HG02852 (cell line): ENCODE measurements around the gene MAEA.

Experiments
- ATAC-seq: cut with Tn5 transposase; IDR thresholded peaks from one replicate; pipeline ENCODE4 v1.9.1; 2021; ENCODE audit warnings: mild to moderate bottlenecking, moderate library complexity; ENCODE audit not compliant: unreplicated experiment

The MAEA gene

DNA sequence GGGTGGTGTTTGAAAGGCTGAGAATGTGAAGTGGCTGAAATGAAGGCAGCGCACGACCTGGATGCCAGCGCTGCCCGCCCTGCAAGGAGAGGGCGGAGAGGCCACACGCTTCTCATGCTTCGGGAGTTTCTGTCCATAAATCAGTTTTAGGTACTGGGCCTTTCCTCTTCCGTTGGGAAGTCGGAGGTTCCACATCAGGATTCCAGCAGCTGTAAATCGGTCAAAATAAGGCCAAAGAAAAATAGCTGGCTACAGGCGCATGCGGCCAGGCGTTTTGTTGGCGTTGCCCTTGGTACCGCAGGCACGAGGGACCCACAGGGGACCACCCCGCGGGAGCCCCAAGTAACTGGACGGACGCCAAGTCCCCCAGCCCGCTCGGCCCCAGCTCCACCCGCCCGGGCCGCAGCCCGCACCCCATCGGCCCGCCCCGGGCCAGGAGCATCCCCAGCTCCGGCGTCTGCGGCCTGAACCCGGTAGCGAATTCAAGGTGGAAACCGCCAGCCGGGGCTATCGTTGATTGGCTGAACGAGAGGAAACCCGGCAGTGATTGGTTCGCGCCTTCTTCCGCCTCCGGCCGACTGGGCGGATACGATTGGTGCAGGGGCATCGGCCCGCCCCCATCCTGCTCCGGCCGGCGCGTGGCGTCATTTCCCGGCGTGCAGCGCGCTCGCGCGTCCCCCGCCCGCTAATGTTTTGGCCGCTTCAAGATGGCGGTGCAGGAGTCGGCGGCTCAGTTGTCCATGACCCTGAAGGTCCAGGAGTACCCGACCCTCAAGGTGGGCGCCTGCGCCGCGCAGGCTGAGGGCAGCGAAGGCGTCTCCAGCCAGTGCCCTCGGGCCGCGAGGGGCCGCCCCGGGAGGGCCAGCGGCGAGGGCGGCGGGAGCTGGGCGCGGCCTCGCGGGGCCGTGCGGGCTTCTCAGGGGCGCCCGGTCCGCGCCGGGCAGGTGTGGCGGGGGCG, at the start of gene MAEA:
MAEA (plus strand) TSS at position 685 of the 958 bp plus-strand sequence; CDS start at position 708, 23 bp downstream.
- ATAC-seq = peak; percentile 93

DNA sequence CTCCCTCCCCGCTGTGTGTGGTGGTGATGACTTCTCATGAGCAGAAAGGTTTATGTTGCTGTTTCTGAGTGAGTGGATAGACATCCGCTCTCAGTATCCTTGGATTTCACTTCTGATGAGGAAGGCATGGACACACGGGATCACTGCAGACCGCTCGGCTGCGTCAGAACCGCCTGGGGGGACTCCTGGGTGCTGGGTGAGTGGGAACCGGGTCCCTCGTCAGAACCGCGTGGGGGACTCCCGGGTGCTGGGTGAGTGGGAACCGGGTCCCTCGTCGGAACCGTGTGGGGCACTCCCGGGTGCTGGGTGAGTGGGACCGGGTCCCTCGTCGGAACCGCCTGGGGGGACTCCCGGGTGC, 49.8 kb upstream of the MAEA start:
- ATAC-seq = no peak

DNA sequence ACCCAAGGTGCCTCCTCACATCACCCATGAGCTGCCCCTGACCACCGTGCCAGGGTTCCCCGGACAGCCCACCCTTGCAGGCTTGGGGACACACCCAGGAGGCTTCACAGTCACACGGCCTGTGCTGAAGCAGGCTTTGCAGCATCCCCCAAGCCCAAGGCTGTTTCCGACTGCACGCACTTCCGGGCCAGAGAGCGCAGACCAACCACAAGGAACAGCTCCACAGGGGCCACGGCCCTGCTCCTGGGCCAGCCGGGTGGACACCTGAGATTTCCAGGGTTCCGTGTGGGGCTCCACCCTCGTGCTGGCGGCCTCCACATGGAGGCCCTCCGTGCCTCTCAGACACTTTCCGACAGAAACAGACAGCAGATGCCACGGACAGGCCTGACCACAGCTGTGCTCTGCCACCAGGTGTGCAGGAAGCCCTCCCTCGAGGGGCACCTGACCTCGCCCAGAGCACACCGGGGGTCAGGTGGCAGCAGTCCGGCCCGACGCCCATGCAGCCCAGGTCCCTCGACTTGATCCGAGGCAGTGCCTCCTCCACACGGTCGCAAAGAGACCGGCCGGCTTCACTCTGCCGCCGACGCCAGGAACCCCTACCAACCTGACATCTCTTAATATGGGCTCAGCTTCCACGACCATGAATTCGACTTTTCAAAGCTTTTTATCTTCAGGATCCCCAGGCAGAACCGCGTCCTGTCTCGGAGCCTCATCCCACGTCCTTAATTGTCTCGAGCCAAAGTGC, 48.8 kb upstream of the MAEA start:
- no peak for ATAC-seq

DNA sequence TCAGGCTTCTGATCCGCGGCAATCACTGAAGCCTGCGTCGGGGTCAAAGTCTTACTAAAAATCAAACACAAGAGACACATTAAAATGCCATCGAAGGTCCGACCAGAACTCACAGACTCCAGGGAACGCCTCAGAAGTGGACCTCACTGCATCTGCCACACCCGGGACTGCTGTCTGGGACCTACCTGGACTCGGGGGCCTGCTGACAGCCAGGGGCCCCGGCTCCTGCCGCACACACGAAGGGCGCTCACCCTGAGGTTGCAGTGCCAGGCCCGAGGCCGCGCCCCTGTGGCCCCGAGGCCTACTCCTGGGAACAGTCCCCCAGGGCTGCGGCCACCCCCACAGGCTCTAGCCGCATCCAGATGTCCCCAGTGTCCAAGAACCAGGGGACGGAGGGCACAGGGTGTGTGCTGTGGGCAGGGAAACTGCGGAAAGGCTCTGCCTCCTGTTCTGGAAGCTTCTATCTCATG, 48.2 kb upstream of the MAEA start:
- ATAC-seq = no peak

DNA sequence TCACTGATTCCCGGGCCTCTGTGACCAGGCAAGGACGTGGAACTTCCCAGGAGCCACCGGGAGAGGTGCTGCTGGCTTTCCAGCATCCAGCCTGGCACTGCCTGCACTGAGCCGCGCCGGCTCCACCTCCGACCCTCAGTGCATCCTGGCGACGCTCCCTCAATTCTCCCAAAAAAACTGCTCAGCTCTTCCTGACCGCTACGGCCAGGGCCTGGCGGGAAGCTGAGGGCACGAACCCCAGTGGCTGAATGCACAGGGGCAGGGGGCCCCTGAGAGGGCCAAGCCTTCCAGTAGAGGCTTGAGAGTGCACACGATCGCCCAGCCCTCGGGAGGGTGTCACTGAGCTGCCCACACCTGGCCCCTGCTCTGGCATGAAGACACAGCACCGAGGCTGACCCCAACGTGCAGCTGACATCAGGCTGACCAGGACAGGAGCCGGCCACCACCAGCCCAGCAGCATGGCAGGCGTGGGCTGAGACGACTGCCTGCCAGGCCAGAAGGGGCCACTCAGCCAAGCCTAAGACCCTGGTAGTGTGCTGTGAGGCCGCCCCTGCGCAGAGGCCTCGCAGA, 47.7 kb upstream of the MAEA start:
- no peak for ATAC-seq

DNA sequence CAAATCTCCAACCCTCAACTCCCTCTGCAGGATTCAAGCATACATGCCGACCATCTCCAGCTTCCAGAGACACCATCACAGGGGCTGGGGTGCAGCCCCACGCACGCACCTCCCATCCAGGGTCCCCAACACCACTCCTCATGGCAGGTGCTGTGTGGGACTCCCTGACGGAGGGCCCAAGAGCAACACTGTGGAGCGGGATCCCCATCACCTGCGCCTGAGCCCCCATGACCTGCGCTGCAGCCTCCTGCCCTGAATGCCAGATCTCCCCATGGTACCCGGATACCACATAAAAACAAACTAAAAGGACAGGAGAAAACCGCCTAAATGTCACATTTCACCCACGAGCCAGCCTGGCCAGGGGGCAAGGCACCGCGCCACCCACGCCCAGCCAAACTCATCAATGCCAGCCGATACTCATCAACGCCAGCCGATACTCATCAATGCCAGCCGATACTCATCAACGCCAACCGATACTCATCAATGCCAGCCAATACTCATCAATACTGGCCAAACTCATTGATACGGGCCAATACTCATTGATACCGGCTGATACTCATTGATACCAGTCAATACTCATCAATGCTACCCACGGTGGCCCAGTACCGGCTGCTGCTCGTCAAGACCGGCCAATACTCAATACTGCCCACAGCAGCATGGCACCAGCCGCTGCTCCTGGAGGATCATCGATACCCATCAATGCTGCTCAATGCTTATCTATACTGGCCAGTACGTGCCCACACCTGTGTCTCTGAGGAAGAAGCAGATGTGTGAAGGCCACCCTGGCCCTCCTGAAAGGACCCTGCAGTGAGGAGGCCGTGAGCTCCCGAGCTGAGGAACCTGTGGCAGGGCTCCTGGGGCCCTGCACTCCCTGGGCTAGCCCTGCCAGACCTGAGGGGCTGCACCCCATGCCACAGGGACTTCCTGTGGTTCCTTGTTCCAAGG, 46.9 kb upstream of the MAEA start:
- ATAC-seq = no peak

DNA sequence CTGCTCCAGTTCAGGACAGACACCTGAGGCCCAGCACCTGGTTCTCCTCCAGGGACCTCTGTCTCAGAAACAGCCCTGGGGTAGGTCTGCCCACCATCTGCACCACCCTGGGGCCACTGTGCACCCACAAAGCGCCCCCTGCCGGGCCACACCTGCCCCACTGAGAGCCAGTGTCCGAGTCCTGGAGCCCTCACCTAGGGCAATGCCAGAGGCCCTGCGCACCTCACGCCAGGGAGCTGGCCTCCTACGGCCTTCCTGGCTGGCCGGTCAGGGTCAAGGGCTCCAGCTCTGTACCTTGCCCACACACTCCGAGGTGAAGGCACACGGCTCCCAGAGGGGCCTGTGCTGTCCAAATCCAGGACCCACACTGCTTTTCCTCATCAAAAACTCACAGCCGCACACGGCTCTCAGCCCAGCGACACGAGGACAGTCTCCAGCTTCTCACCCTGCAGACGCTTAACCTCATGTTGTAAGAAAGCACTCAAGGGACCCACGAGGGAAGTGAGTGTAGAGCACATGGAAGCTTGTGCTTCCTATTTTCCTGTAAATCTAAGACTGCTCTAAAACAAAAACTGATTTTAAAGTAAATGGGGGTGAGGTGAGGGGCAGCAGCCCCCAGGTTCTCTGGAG, 46.1 kb upstream of the MAEA start:
- ATAC-seq = no peak

DNA sequence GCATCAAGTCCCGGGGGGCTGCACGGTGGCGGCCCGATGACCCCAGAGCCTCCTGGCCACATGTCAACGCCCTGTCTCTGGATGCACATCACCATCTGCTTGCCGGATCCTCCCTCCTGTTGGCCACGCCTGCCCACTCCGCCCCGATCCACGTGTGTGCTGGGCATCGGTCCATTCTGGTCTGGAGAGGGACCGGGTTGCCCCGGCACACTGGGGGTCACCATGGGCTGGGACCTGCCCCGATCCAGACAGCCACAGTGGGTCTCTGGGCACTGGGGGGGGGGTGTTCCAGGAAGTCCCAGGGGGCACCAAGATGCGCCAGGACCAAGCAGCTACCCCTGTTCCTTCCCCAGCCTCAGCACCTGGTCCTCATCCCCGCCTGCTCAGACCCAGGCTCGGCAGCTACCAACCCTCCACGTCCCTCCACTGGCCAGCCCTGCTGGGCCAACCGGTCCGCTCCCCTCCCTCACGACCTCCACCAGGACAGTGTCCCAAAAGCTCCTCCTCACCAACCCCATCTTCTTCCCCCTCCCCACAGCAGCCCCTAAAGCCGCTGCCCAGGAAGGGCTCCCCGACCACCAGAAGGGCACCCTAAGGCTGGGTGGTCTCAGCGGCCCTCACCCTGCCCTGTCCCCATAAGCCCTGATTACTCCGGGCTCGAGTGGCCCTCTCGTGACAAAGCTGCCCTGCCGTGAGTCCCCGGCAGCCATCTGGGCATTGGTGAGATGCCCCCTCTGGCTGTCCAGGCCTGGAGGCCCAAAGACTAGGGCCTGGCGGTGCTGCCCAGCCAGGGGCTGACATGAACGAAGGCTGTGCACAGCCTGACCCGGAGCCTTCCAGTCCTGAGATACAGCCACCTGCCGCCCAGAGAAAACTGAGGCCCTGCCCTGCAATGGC, 45.4 kb upstream of the MAEA start:
- ATAC-seq = no peak

DNA sequence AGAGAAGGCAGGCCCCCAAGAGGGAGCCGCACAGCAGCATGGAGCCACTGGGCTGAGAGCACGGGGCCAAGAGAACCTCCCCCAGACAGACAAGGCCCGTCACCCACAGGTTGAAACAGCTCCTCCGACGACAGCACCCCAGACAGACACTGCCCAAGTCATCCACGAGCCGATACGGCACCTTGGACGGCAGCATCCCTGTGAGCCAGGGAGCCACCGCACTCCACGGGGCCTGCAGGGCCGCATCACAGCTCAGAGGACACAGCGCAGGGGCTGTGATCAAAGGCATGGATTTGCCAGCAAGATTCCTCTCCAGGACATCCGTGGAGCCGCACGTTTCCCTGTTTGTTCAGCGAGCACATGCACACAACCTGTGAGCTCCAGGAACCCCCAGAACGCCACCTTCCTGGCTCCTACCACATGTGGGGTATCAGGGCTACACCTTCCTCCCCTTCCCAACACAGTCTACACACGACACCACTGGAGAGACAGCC, 44.7 kb upstream of the MAEA start:
- ATAC-seq = no peak

DNA sequence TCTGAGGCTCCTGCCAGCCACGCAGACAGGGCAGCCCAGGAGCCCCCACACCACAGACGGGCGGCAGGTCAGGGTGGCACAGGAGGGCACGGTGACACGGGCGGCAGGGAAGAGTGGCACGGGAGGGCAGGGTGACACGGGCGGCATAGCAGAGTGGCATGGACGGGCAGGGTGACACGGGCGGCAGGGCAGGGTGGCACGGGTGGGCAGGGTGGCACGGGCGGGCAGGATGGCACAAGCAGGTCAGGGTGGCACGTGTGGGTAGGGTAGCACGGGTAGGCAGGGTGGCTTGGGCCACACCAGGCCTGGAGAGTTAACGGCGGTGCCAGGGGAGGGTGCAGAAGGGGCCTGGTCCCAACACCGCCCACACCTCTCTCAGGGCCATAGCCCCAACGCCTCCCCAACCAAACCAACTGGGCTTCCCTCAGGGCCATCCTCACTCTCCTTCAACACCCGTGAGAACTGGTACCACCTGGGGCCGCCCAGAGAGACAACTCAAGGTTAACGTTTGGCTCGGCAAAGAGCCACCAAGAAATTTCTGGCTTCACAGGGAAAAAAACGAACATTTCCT, 44.1 kb upstream of the MAEA start:
- ATAC-seq = no peak

DNA sequence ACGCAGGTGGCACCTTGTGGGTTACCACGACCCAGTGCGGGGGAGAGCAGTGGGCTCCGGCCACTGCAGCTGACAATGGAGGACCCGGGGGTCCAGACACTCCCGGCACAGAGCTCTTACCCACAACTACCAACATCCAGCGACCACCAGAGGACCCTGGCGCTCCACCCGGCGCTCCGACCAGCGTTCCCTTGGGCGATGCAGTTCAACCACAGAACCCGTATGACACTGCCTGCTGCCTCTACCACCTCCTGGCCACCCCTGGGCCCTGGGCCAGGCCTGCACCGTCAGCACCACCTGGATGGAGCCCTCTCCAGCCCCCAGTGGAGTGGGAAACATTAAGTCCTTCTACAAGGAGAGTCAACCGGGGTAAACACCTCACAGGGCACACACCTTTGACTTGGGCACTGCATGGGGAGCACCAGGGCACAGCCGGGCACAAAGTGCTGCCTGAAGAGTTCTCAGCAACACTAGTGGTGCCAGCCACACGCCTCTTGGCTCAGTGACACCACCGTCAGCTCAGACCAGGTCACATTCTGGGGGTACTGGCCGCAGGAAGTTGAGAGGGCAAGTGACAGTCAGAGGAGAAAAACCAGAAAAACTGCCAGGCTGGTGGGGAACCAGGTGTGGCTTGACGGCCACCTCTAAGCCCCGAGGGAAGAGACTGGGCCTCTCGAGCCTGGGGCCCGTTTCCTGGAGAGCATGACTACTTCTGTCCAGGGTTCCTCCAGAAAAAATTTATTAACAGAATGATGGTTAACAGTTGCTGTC, 43.4 kb upstream of the MAEA start:
- no peak for ATAC-seq

DNA sequence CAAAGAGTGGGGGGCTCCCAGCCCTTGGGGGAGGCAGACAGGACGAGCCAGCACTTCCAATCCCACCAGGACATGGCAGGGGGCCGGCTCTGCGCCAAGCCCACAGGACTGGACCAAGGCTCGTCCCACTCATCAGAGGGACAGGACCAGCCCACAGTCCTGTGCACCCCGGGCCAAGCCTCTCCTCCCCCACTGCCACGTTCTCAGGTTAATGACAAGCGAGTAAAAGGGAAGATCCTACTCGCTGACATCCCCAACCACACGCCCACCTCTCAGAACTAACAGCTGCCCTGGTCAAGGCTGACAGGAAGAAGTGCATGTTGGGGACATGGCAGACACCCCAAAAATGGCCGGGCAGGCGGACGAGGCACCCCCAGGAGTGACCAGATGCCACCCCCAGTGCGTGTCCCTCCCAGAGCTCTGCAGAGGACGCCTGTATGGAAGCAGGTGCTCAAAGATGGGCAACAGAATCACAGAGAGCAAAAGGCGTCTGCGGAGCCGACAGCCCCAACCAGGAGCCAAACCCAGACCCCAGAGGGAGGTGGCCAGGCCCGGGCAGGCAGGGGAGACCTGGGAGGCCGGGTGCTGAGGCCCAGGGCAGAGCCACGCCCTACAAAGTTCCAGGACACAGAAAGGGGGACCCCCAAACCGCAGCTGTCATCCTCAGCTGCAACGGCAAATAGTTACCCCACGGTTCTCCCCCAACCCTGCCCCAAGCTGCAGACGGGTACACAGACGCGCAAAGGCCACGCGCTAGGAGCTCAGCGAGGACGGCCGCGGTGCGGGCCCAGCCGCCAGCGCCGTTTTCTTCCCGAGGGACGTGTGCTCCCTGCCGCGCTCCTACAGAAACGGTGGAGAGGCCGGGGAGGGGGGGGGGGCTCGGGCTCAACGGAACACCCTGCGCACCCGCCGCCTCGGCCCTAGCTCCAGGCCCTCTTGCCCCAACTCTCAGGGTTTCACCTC, 42.5 kb upstream of the MAEA start:
- ATAC-seq = no peak

DNA sequence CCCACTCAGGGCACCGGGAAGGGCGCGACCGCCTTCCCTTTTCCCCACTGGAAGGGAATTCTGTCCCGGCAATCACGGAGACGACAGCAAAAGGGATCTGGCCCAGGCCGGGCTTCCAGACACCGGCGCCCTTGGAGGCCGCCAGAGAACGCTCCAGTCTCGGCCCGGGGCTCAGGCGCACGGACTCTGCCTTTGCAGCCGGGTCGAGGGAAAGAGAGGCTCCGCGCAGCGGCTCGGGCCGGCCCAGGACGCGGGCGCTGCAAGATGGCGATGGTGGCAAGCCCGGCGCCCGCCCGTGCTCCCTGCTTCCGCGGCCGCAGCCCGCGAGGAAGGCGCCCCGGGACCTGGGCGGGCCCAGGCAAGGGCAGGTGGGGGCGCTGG, 41.8 kb upstream of the MAEA start:
- ATAC-seq = peak; percentile 22

DNA sequence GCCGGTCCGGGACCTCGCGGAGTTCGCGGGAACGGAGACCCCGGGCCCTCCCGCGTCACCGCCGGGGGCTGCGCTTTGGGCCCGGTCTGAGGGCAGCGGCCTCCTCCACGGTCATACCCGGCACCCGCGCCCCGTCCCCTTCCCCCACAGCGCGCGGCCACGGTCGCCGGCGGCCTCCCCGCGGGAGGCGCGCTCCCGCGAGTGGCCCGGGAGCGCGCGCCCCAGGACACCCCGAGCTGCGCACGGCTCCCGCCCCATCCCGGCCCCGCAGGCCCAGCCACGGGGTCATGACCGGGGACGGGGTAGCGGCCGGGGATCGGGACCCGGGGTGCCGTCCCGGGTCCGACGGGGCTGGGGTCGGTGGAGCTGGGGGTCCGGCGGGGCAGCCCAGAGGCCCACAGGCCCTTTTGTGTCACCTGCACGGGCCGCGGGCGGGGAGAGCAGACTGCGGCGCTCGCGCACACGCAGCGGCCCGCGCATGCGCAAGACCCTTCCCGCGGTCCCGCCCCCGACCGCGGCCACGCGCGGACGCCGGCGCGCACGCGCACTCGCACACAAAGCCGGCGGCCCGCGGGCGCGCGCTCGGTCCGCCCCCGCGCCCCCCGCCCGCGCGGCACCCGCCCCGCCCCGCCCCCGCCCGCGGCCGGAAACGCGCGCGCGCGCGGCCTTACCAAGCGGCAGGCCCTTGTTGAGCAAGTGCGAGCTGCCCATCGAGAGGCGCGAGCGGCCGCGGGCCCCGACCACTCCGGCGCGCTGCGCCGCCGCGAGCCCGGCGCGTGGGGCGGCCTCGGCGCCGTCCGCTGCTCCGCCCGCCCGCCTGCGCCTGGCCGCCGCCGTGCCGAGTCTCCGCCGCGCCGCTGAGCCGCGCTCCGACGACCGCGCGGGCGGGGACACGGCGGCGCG, 41.2 kb upstream of the MAEA start, which contains the start of gene CTBP1:
CTBP1 (minus strand) TSS at position 886 of the 903 bp plus-strand sequence. CDS start 7,799 bp downstream, outside the sequence.
- peak; percentile 43 for ATAC-seq

DNA sequence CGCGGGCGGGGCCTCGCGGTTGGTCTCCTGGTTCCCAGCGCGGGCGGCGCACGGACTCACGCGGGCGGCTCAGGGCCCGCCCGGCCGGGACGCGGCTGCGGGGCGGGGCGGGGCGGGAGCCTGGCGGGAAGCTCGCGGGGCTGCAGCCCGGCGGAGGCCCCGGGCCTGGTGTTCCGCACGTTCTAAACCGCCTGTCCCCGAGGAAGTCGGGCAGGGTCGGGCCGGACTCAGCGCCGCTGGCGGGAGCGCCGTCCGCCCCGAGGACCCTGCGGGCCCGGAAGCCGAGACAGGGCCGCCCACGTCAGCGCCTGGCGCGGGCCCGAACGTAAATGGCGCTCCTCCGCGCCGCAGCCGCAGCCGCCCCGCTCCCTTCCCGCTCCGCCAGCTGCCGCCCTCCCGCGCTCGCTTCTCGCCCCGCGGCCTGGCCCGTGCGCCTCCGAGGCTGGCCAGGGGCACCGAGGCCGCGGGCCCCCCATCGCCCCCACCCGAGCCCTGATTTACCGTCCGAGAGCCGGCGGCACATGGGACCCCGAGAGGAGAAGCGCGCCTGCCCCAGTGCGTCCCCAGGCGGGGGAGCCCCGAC, 40.5 kb upstream of the MAEA start:
- peak; percentile 51 for ATAC-seq
